ENCODE results near the gene CELSR2. TPM values are rescaled to one million over a fixed set of nuclear protein-coding genes. Genes with fewer than 3 reads are reported as not detected.

Gene CELSR2
- total and polyA plus RNA-seq, 2 of the 8 experiments (the other 6 are each of a cell fraction or from before 2014, with no cell fraction given): 12.0 to 27.7 TPM

DNA sequence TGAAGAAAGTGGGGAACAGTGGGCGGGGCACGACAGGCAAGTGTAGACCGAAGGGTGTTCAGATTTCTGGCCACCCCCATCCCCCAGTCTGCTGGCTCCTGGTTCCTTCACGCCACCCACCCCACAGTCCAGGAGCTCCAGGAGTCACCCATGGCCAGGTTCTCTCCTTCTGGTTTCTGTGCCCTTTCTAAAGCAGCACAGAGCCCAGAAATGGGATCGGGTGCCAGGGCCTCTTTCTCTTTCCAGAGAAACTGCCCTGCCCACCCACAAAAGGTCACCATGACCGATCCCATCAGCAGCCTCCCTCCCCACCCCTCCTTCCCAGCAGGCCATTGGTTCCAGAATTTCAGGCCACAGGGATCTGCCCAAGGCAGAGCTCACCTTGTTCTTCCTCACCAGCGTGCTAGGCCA, 3.2 kb upstream of the CELSR2 start:
- 0 out of 2 replicates have a peak overlapping the region, but pooled peaks have one; percentile 48 for H2BK20ac ChIP-seq (ENCODE audit: low read length)
- FAIRE-seq (no peak), DNase-seq (ENCODE audit: low read depth in 1 of 2, low spot score in 2 of 2) (no peak)
- ChIA-PET POLR2A (ENCODE audit: partially characterized antibody) (interaction anchor here (0.8 to 12.2 kb wide), 6 partner anchors 9 to 157 kb away, joined by 3 to 252 read pairs (median 8); no protein-coding TSS in a partner anchor), CTCF (ENCODE audit: partially characterized antibody) (interaction anchor here (0.8 to 28.7 kb wide), 6 partner anchors 6 to 59 kb away, joined by 3 to 651 read pairs (median 169); partner anchors contain the start of genes CELSR2 and SARS1)
- no peak overlapping the region for H4K5ac ChIP-seq (ENCODE audit: insufficient read length, low read depth, low read length)
- H3K4me2 ChIP-seq (ENCODE audit: insufficient read depth in 1 of 2, low read depth in 2 of 2, low read length in 2 of 2): no peak overlapping the region
- H3K18ac ChIP-seq (ENCODE audit: extremely low read depth, low read length): no peak overlapping the region
- H3K23ac ChIP-seq (ENCODE audit: insufficient read length): no peak overlapping the region
- H2AFZ ChIP-seq (ENCODE audit: low read length): no peak overlapping the region
- no peak overlapping the region for H3K27ac ChIP-seq (ENCODE audit: low read depth, low read length)
- H2BK12ac ChIP-seq (ENCODE audit: low read depth, low read length): no peak overlapping the region
- H3K79me2 ChIP-seq (ENCODE audit: control insufficient read depth in 1 of 2, insufficient read depth in 2 of 2, low read length in 2 of 2): peaks cover 0 to 4% of the 10 kb centered on the region in 2 experiments; a peak in 1 of 4 replicates
- no peak overlapping the region for H3K4me3 ChIP-seq (ENCODE audit: extremely low read depth in 1 of 4, insufficient read depth in 2 of 4, low read depth in 3 of 4, low read length in 4 of 4)
- no peaks in the 10 kb centered on the region for H3K79me1 ChIP-seq (ENCODE audit: low read depth, low read length)
- 0 out of 2 replicates have a peak overlapping the region, but pooled peaks have one; percentile 49 for H2AK5ac ChIP-seq (ENCODE audit: low read depth, low read length)
- no peaks in the 10 kb centered on the region; a peak in 2 of 4 replicates for H3K9me3 ChIP-seq (ENCODE audit: insufficient read depth in 2 of 2, low read depth in 1 of 2, low read length in 1 of 2)
- TF ChIP-seq POU5F1 (IDR thresholded peaks at IDR 0.05; ENCODE audit: low read depth, low read length) (no peak), PHF8 (conservative IDR thresholded peaks at IDR 0.05; ENCODE audit: low read depth, low read length) (no peak), TAF1 (IDR thresholded peaks at IDR 0.05; ENCODE audit: low read depth, low read length) (no peak), SP2 (IDR thresholded peaks at IDR 0.05; ENCODE audit: low read length) (no peak), POLR2A (IDR thresholded peaks at IDR 0.05; ENCODE audit: control extremely low read depth in 1 of 2, low read depth in 2 of 2, low read length in 2 of 2) (no peak), TBP (IDR thresholded peaks at IDR 0.05; ENCODE audit: low read depth, low read length) (no peak), POLR2AphosphoS5 (IDR thresholded peaks at IDR 0.05; ENCODE audit: low read depth, low read length) (no peak), TEAD4 (IDR thresholded peaks at IDR 0.05; ENCODE audit: low read depth, low read length) (no peak), RAD21 (IDR thresholded peaks at IDR 0.05 in 1 of 2, conservative IDR thresholded peaks at IDR 0.05 in 1 of 2; ENCODE audit: low read depth in 2 of 2, low read length in 2 of 2) (no peak)
- H4K8ac ChIP-seq (ENCODE audit: extremely low read depth, insufficient read depth, low read length): no peak overlapping the region
- H2BK15ac ChIP-seq (ENCODE audit: low read length): no peak overlapping the region
- H3K23me2 ChIP-seq (ENCODE audit: low read depth, low read length): peaks cover 3% of the 10 kb centered on the region; the same call in 1 of the 2 replicates
- H3K14ac ChIP-seq (ENCODE audit: insufficient read length): no peak overlapping the region
- peaks cover 0 to 22% (median 16%) of the 10 kb centered on the region in 4 experiments; a peak in 5 of 7 replicates for H3K27me3 ChIP-seq (replicated peaks in 1 of 4; ENCODE audit: control insufficient read depth in 3 of 4, extremely low read depth in 1 of 4, insufficient read depth in 3 of 4, low read length in 3 of 4)
- no peak overlapping the region for H3K9ac ChIP-seq (replicated peaks in 1 of 4; ENCODE audit: extremely low read depth in 1 of 4, low read depth in 3 of 4, low read length in 3 of 4)
- peaks cover 3% of the 10 kb centered on the region in 2 experiments for H4K20me1 ChIP-seq (replicated peaks in 1 of 2; ENCODE audit: control insufficient read depth in 1 of 2, insufficient read depth in 2 of 2, low read length in 2 of 2)
- no peak overlapping the region for H2BK120ac ChIP-seq (replicated peaks; ENCODE audit: low read depth, low read length)
- WGBS, 2 experiments (ENCODE audit: extremely low coverage in 1 of 2, insufficient coverage in 1 of 2, insufficient read length in 1 of 2, insufficient replicate concordance in 2 of 2, low coverage in 1 of 2, low lambda C conversion rate in 2 of 2, missing lambda C conversion rate in 1 of 2): 96% methylated on average over 6 of the region's 7 CpGs; no CpG with 5 or more reads in 1 of the 2 experiments
- peaks cover 0 to 24% (median 20%) of the 10 kb centered on the region in 4 experiments; a peak in 6 of 7 replicates for H3K4me1 ChIP-seq (replicated peaks in 1 of 4; ENCODE audit: control insufficient read depth in 3 of 4, insufficient read depth in 4 of 4, low read length in 3 of 4)
- no peak overlapping the region for H3K4ac ChIP-seq (replicated peaks; ENCODE audit: insufficient read length, low read depth, low read length)
- no peak overlapping the region for H3K56ac ChIP-seq (replicated peaks; ENCODE audit: insufficient read length, low read depth, low read length)
- H2BK5ac ChIP-seq (ENCODE audit: low read depth, low read length): no peak overlapping the region
- peak overlapping the region; percentile 32 for H4K91ac ChIP-seq (replicated peaks; ENCODE audit: insufficient read length, low read length)
- H3K36me3 ChIP-seq (ENCODE audit: control insufficient read depth in 2 of 4, insufficient read depth in 4 of 4, low read length in 3 of 4): no peaks in the 10 kb centered on the region

Data from H1 (cell line).